Body of pancreas (tissue), 4 donors: Measurements from ENCODE around the gene MYO18B. TPM values are rescaled to one million over a fixed set of nuclear protein-coding genes. Genes with fewer than 3 reads are reported as not detected.

ENCODE experiments used
- ATAC-seq: fragments of 150-250 bp; one replicate; pipeline ENCODE4 v1.9.1; 2016
- DNase-seq, 4 donors: peaks; one replicate each; pipeline ENCODE4 v3.0.0-alpha.2; 2019
- H3K27ac ChIP-seq, 4 donors: fragments of 200-600 bp; sonication (generic); 1 replicate in 3 of 4; 2 replicates in 1 of 4; pipeline versions ENCODE4 v1.5.1 to v1.6.1; 2016 to 2019; ENCODE audit warnings: mild to moderate bottlenecking in 1 of 4, mixed read lengths in 1 of 4, moderate library complexity in 1 of 4
- H3K27me3 ChIP-seq, 2 donors: fragments of 200-600 bp; sonication (generic); one replicate each; pipeline ENCODE4 v1.6.0; 2016; ENCODE audit warnings: mild to moderate bottlenecking in 1 of 2
- H3K36me3 ChIP-seq, 2 donors: fragments of 200-600 bp; sonication (generic); replicated peaks in 1 of 2; 2 replicates each; pipeline ENCODE4 v1.5.1; 2016; ENCODE audit warnings: low read depth in 2 of 2; ENCODE audit not compliant: insufficient read depth in 1 of 2
- H3K4me1 ChIP-seq: fragments of 200-600 bp; sonication (generic); one replicate; pipeline ENCODE4 v1.6.0; 2016
- H3K4me3 ChIP-seq, 2 donors: fragments of 200-600 bp; sonication (generic); 1 replicate in 1 of 2; 2 replicates in 1 of 2; pipeline ENCODE4 v1.5.1; 2016 to 2019
- H3K9me3 ChIP-seq, 3 donors: fragments of 200-600 bp; sonication (generic); 1 replicate in 2 of 3; 2 replicates in 1 of 3; pipeline ENCODE4 v1.5.1; 2016
- CTCF ChIP-seq, 7 experiments: fragments of 450-650 bp in 4 of 7; fragments of 200-600 bp in 3 of 7; sonication (generic) in 3 of 7; IDR thresholded peaks; one replicate each; pipeline ENCODE4 v1.5.1; 2016 to 2019; ENCODE audit warnings: antibody characterized with exemption in 7 of 7
- POLR2A ChIP-seq, 3 donors: fragments of 450-650 bp; IDR thresholded peaks; one replicate each; pipeline ENCODE4 v1.6.1; 2016; ENCODE audit warnings: antibody characterized with exemption in 3 of 3, mild to moderate bottlenecking in 2 of 3
- WGBS, 2 donors: methylation state at CpG; one replicate each; pipeline ENCODE4 v1.1.5; 2017; 5-methylcytosine and 5-hydroxymethylcytosine counted together
- intact Hi-C: fragments of 100-400 bp; cut with DNase I; formaldehyde crosslinking; loops from one replicate; pipeline ENCODE4 v1.15.1; 2023
- total RNA-seq, 2 donors: library from RNA; depleted of rRNA; stranded (reverse); fragments of >200 nt; gene quantifications; one replicate each; pipeline ENCODE4 v1.1.0, GENCODE V29; 2016

The MYO18B gene
- total RNA-seq, 2 donors from 2014 or later = 1.3 TPM; not detected in 1

- ATAC-seq = no peak
- intact Hi-C loops = no loop called here
- no peaks in the 10 kb centered on the region for H3K27me3 ChIP-seq
Observed at GRCh38 chr22:25896098-25896497, 154.1 kb downstream of the MYO18B start.

GRCh38 chr22:25896592-25896991, 154.6 kb downstream of the MYO18B start:
- no peaks in the 10 kb centered on the region for H3K9me3 ChIP-seq
- H3K4me3 ChIP-seq = no peak overlapping the region
- TF ChIP-seq CTCF (IDR thresholded peaks at IDR 0.05) (no peak), POLR2A (IDR thresholded peaks at IDR 0.05) (no peak)
- WGBS, 2 donors = 79% methylated on average over 2 of the region's 2 CpGs
- no peaks in the 10 kb centered on the region for H3K27me3 ChIP-seq
- H3K27ac ChIP-seq = no peak overlapping the region
- ATAC-seq (no peak), DNase-seq (no peak)
- no peaks in the 10 kb centered on the region for H3K4me1 ChIP-seq
- intact Hi-C loops = no loop called here
- no peaks in the 10 kb centered on the region for H3K36me3 ChIP-seq

More at GRCh38 chr22:25896098-25896497, 154.1 kb downstream of the MYO18B start:
- H3K36me3 ChIP-seq = no peaks in the 10 kb centered on the region
- no peak for DNase-seq
- H3K4me1 ChIP-seq = no peaks in the 10 kb centered on the region
- no peak for TF ChIP-seq CTCF (IDR thresholded peaks at IDR 0.05)
- no peak for TF ChIP-seq POLR2A (IDR thresholded peaks at IDR 0.05)
- no peak overlapping the region for H3K27ac ChIP-seq
- no peak overlapping the region for H3K4me3 ChIP-seq
- H3K9me3 ChIP-seq = no peaks in the 10 kb centered on the region
- 61 to 72% methylated on average over 4 of the region's 4 CpGs for WGBS, 2 donors

- H3K4me1 ChIP-seq = no peaks in the 10 kb centered on the region
- no peak overlapping the region for H3K4me3 ChIP-seq
- ATAC-seq (no peak), DNase-seq (no peak)
- no peaks in the 10 kb centered on the region for H3K9me3 ChIP-seq
- no peaks in the 10 kb centered on the region for H3K36me3 ChIP-seq
- intact Hi-C loops = no loop called here
- H3K27ac ChIP-seq = no peak overlapping the region
- TF ChIP-seq CTCF (IDR thresholded peaks at IDR 0.05) (no peak), POLR2A (IDR thresholded peaks at IDR 0.05) (no peak)
- 67% methylated on average over 11 of the region's 11 CpGs for WGBS, 2 donors
- no peaks in the 10 kb centered on the region for H3K27me3 ChIP-seq
Observed at GRCh38 chr22:25898707-25899365, 156.8 kb downstream of the MYO18B start.

DNA sequence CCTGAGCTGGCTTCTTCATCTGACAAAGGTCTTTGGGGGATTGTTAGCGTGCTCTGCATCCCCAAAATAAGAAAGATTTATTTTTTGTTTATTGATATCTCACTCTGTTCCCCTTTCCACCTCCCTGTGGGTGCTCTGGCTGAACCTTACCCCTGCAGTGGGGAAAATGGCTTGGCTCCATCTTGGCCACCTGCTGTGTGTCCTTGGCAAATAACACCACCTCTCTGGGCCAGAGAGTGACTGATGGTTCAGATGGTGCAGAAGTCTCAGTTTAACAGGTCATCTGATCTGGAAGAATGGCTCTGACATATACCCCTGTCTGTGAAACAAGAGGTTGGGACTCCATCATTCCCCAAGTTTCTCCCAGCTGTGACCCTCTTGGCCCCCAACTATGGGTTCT, 157.6 kb downstream of the MYO18B start:
- intact Hi-C loops = no loop called here
- Histone ChIP-seq H3K27me3 (no peaks in the 10 kb centered on the region), H3K4me3 (no peak overlapping the region), H3K9me3 (no peaks in the 10 kb centered on the region), H3K36me3 (no peaks in the 10 kb centered on the region), H3K27ac (no peak overlapping the region), H3K4me1 (no peaks in the 10 kb centered on the region)
- 77 to 97% methylated on average over 1 of the region's 1 CpG for WGBS, 2 donors
- ATAC-seq (no peak), DNase-seq (no peak)
- no peak for TF ChIP-seq CTCF (IDR thresholded peaks at IDR 0.05)
- no peak for TF ChIP-seq POLR2A (IDR thresholded peaks at IDR 0.05)

GRCh38 chr22:25900390-25900789, 158.4 kb downstream of the MYO18B start:
- no peaks in the 10 kb centered on the region for H3K9me3 ChIP-seq
- TF ChIP-seq CTCF (IDR thresholded peaks at IDR 0.05) = no peak
- no peak for TF ChIP-seq POLR2A (IDR thresholded peaks at IDR 0.05)
- ATAC-seq (no peak), DNase-seq (no peak)
- WGBS, 2 donors = 85 to 89% methylated on average over 3 of the region's 3 CpGs
- no peaks in the 10 kb centered on the region for H3K4me1 ChIP-seq
- H3K36me3 ChIP-seq = no peaks in the 10 kb centered on the region
- no peak overlapping the region for H3K27ac ChIP-seq
- intact Hi-C loops = no loop called here
- H3K27me3 ChIP-seq = no peaks in the 10 kb centered on the region
- H3K4me3 ChIP-seq = no peak overlapping the region
